ENCODE results near the gene NDUFAF7.
"Not testable (repeated sequence)": the region's sequence is repeated elsewhere in the genome, so short reads cannot be mapped to it uniquely, and the experiment has no call there.

Gene NDUFAF7

GRCh38 chr2:37283207-37283606 lies 51.7 kb downstream of the NDUFAF7 start:
- peak; percentile 4 for DNase-seq

GRCh38 chr2:37284381-37284780 lies 52.9 kb downstream of the NDUFAF7 start:
- no peak for DNase-seq

GRCh38 chr2:37287966-37288365 lies 56.5 kb downstream of the NDUFAF7 start:
- no peak for DNase-seq

- no peak for DNase-seq
Observed at GRCh38 chr2:37291680-37292079, 60.2 kb downstream of the NDUFAF7 start.

GRCh38 chr2:37294858-37295257 lies 63.4 kb downstream of the NDUFAF7 start:
- not testable (repeated sequence) for DNase-seq

GRCh38 chr2:37295469-37296073 lies 64.1 kb downstream of the NDUFAF7 start:
- no peak for DNase-seq

- DNase-seq = no peak
Observed at GRCh38 chr2:37297632-37298031, 66.2 kb downstream of the NDUFAF7 start.

Data from T1000 (cell line).